HUES6 (cell line): ENCODE data around the gene GSPT1.

ENCODE experiments used
- H3K27ac ChIP-seq: 2 replicates; pipeline ENCODE4 v1.7.0; 2013; ENCODE audit warnings: low read depth, mild to moderate bottlenecking, low read length, inconsistent platforms
- H3K27me3 ChIP-seq: 2 replicates; pipeline ENCODE4 v1.6.1; 2013; ENCODE audit warnings: low read length; ENCODE audit not compliant: control insufficient read depth, insufficient read depth
- H3K36me3 ChIP-seq: 2 replicates; pipeline ENCODE4 v1.6.1; 2013; ENCODE audit warnings: low read length; ENCODE audit not compliant: control insufficient read depth, insufficient read depth
- H3K4me1 ChIP-seq: 2 replicates; pipeline ENCODE4 v1.6.1; 2013; ENCODE audit warnings: low read length; ENCODE audit not compliant: control insufficient read depth, insufficient read depth
- H3K4me3 ChIP-seq: 2 replicates; pipeline ENCODE4 v1.5.1; 2013; ENCODE audit warnings: low read depth, low read length
- H3K9ac ChIP-seq: one replicate; pipeline ENCODE4 v1.6.1; 2013; ENCODE audit warnings: mild to moderate bottlenecking, low read length
- H3K9me3 ChIP-seq: 2 replicates; pipeline ENCODE4 v1.6.1; 2013; ENCODE audit warnings: low read depth, low read length; ENCODE audit not compliant: control insufficient read depth, insufficient read depth

GSPT1 gene

DNA sequence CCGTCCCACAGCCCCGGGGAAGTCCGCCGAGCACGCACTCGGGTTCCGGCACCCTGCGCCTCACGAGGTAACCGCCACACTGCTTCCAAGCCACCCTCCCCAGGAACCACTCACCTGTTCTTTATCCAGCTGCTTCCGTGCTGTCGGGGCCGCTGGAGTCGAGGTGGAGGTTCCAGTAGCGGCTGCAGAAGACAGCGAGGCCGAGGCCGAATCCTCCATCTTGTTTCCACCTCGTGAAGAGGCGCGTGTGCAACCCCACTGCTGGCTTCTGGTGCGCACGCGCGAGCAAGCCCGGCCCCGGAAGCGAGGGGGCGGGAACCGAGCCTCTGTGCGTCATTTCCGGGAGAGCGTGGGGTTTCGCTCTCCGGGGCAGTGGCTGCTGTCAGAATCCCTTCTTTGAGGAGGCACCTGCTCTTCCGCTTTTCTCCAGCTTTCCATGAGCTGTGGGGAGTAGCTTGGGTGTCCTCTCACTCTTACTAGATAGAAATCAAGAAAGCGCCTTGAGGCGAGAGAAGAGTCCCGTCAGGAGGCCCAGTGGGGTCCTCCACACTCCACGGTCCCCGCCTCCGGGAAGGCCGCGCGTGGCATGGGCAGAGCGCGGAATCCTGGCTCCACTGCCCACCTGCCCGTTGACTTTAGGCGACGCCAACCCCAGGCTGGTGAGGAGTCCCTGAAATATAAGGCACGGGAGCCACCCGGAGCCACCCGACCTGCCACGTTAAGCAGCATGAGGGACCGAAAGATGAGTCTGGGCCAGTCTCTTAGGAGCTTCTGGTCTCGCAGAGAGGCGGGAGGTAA, 64.3 kb downstream of the GSPT1 start, which contains the start of gene RSL1D1:
TSS of gene RSL1D1 (minus strand) at position 249 of the 798 bp plus-strand sequence. CDS start at position 219, 30 bp downstream.
- Histone ChIP-seq H3K9ac (peak within 1 kb of the TSS; percentile 100), H3K4me3 (peak within 1 kb of the TSS; percentile 99), H3K27ac (peak within 1 kb of the TSS; percentile 95), H3K36me3 (peaks cover 39% of the 10 kb centered on the region), H3K27me3 (no peaks in the 10 kb centered on the region), H3K4me1 (0 out of 2 replicates have a peak, but pooled peaks cover 5% of the 10 kb centered on the region), H3K9me3 (no peaks in the 10 kb centered on the region)

GRCh38 chr16:11848842-11849241, 66.9 kb downstream of the GSPT1 start:
- H3K27ac ChIP-seq = no peak overlapping the region

DNA sequence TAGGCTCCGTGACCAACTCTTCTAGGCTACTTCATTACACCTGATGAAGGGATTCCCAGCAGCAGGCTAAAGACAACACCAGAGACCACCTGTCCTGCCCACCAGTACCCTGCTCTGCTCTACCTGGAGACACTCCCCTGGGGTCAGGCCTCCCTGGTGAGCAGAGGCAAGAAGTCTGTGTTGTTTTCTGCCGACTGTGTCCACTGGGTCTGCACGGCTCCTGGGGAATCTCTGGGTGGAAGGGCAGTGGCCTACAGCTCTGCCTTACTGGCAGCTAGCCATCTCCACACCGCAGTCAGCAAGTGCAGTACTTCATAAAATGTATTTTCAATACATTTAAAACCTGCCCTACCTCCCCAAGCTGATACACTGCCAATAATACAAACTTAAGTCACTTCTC, 71.3 kb downstream of the GSPT1 start:
- H3K36me3 ChIP-seq = peaks cover 95% of the 10 kb centered on the region

More at GRCh38 chr16:11848842-11849241, 66.9 kb downstream of the GSPT1 start:
- Histone ChIP-seq H3K36me3 (peaks cover 65% of the 10 kb centered on the region), H3K4me1 (0 out of 2 replicates have a peak, but pooled peaks cover 5% of the 10 kb centered on the region), H3K9ac (no peak overlapping the region), H3K4me3 (no peak overlapping the region), H3K27me3 (no peaks in the 10 kb centered on the region), H3K9me3 (no peaks in the 10 kb centered on the region)

DNA sequence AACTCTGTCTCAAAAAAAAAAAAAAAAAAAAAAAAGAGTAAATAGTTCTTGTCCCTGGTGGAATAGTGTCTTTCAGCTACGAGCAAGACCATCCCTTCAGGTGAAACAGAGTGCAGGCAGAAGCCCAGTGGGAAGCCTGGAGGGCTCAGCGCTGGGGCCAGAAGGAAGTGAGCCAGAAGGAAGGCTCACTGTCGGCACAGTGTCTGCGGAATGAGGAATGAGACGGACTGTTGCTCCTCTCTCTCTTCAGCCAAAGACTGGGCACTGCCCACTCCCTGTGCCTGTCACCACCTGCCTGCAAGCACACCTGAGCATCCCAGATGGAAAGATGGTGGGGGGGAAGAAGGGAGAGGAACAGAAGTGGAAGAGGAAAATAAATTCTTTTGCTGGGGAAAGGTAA, 71.9 kb downstream of the GSPT1 start:
- H3K9me3 ChIP-seq = no peaks in the 10 kb centered on the region
- no peak overlapping the region for H3K9ac ChIP-seq
- H3K27ac ChIP-seq = no peak overlapping the region
- H3K4me1 ChIP-seq = no peaks in the 10 kb centered on the region
- H3K36me3 ChIP-seq = peaks cover 95% of the 10 kb centered on the region
- no peaks in the 10 kb centered on the region for H3K27me3 ChIP-seq
- no peak overlapping the region for H3K4me3 ChIP-seq

More for the DNA sequence above, 71.3 kb downstream of the GSPT1 start:
- H3K9ac ChIP-seq = no peak overlapping the region
- no peak overlapping the region for H3K4me3 ChIP-seq
- no peaks in the 10 kb centered on the region for H3K4me1 ChIP-seq
- H3K9me3 ChIP-seq = no peaks in the 10 kb centered on the region
- no peaks in the 10 kb centered on the region for H3K27me3 ChIP-seq
- H3K27ac ChIP-seq = no peak overlapping the region

- Histone ChIP-seq H3K4me1 (no peaks in the 10 kb centered on the region), H3K9ac (no peak overlapping the region), H3K36me3 (peaks cover 95% of the 10 kb centered on the region), H3K27ac (no peak overlapping the region), H3K4me3 (no peak overlapping the region), H3K27me3 (no peaks in the 10 kb centered on the region), H3K9me3 (no peaks in the 10 kb centered on the region)
Measured at GRCh38 chr16:11843206-11843605, 72.5 kb downstream of the GSPT1 start.

DNA sequence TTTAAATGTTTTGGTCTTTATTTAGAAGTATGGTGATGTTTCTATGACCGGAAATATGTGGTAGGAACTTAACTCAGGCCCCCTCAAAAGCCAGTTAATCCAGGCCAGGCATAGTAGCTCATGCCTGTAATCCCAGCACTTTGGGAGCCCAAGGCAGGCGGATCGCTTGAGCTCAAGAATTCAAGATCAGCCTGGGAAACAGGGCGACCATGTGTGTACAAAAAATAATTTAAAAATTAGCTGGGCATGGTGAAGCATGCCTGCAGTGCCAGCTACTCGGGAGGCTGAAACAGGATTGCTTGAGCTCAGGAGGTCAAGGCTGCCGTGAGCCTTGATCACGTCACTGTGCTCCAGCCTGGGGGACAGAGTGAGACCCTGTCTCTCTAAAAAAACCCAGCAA, 74.7 kb downstream of the GSPT1 start:
- H3K9me3 ChIP-seq = no peaks in the 10 kb centered on the region
- H3K4me1 ChIP-seq = peaks cover 11% of the 10 kb centered on the region
- H3K9ac ChIP-seq = no peak overlapping the region
- peaks cover 95% of the 10 kb centered on the region for H3K36me3 ChIP-seq
- H3K27ac ChIP-seq = no peak overlapping the region
- no peak overlapping the region for H3K4me3 ChIP-seq
- no peaks in the 10 kb centered on the region for H3K27me3 ChIP-seq

DNA sequence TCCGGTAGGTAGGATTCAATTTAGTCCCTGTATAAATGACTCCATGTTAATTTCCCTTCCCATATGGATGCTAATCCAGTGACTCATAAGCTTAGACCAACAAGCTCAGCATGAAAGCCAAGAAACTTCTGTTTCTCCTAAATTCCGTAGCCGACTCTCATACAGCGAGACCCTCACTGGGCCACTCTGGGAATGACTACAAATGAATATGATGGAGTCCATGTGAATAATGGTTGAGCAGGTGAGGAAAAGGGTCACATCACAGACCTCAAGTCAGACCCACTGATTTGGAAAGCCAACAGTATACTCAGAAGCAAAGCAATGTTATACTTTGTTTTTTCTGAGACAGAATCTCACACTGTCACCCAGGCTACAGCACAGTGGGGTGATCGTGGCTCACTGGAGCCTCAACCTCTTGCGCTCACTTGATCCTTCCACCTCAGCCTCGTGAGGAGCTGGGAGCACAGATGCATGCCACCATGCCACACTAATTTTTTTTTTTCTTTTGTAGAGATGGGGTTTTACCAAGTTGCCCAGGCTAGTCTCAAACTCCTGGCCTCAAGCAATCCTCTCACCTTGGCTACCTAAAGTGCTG, 79.0 kb downstream of the GSPT1 start:
- Histone ChIP-seq H3K36me3 (peaks cover 60% of the 10 kb centered on the region), H3K27ac (peak overlapping the region; percentile 35; the same call in 1 of the 2 replicates), H3K9ac (peak overlapping the region; percentile 18), H3K9me3 (no peaks in the 10 kb centered on the region), H3K4me3 (no peak overlapping the region), H3K4me1 (peaks cover 13% of the 10 kb centered on the region), H3K27me3 (no peaks in the 10 kb centered on the region)

GRCh38 chr16:11835891-11836649, 79.7 kb downstream of the GSPT1 start:
- H3K9ac ChIP-seq = peak overlapping the region; percentile 2
- no peaks in the 10 kb centered on the region for H3K27me3 ChIP-seq
- peak overlapping the region; percentile 35 for H3K27ac ChIP-seq
- peaks cover 53% of the 10 kb centered on the region for H3K36me3 ChIP-seq
- H3K4me3 ChIP-seq = no peak overlapping the region
- no peaks in the 10 kb centered on the region for H3K9me3 ChIP-seq
- H3K4me1 ChIP-seq = peaks cover 13% of the 10 kb centered on the region

GRCh38 chr16:11835309-11835708, 80.4 kb downstream of the GSPT1 start:
- H3K9me3 ChIP-seq = no peaks in the 10 kb centered on the region
- peaks cover 13% of the 10 kb centered on the region for H3K4me1 ChIP-seq
- H3K36me3 ChIP-seq = peaks cover 46% of the 10 kb centered on the region
- H3K9ac ChIP-seq = no peak overlapping the region
- no peak overlapping the region for H3K4me3 ChIP-seq
- H3K27me3 ChIP-seq = no peaks in the 10 kb centered on the region
- no peak overlapping the region for H3K27ac ChIP-seq

DNA sequence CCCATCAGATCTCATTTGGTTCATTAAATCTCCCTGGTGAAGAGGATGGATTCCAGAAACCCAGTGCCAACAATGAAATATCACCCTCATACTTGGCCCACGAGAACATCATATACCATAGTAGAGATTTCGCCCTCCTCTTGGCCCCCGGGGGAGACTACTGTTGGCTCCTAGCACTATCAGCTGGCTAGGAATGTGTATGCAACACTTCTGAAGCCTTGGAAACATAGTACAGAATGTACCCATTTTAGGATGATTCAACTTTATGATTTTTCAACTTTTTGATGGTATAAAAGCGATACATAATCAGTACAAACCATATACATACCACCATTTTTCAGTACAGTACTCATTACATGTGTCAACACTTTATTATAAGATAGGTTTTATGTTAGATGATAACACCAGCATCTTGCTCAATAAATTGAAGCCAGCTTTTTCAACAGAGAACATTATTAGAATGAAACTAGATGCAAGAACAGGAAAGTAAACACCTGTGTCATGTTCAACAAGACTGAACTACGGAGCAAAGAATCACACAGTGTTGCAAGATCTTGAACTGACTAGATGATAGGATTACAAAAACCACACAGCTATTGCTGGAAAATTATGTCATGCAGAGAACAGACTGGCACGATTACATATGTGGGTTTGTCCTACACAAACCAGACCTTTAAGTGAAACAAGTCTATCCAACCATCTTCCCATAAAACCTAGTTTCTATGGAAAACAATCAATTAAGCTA, 81.6 kb downstream of the GSPT1 start:
- H3K27ac ChIP-seq = no peak overlapping the region
- peaks cover 34% of the 10 kb centered on the region for H3K36me3 ChIP-seq
- H3K27me3 ChIP-seq = no peaks in the 10 kb centered on the region
- no peaks in the 10 kb centered on the region for H3K9me3 ChIP-seq
- H3K4me1 ChIP-seq = peaks cover 13% of the 10 kb centered on the region
- H3K4me3 ChIP-seq = no peak overlapping the region
- no peak overlapping the region for H3K9ac ChIP-seq
